Fibroblast of skin of scalp (primary cell): ENCODE data around the gene MYL11.

Experiments
- DNase-seq: peaks from one replicate; pipeline ENCODE4 v3.0.0-alpha.2; 2013

The MYL11 gene

GRCh38 chr16:30397056-30397455, 22.5 kb downstream of the MYL11 start:
- no peak for DNase-seq

DNA sequence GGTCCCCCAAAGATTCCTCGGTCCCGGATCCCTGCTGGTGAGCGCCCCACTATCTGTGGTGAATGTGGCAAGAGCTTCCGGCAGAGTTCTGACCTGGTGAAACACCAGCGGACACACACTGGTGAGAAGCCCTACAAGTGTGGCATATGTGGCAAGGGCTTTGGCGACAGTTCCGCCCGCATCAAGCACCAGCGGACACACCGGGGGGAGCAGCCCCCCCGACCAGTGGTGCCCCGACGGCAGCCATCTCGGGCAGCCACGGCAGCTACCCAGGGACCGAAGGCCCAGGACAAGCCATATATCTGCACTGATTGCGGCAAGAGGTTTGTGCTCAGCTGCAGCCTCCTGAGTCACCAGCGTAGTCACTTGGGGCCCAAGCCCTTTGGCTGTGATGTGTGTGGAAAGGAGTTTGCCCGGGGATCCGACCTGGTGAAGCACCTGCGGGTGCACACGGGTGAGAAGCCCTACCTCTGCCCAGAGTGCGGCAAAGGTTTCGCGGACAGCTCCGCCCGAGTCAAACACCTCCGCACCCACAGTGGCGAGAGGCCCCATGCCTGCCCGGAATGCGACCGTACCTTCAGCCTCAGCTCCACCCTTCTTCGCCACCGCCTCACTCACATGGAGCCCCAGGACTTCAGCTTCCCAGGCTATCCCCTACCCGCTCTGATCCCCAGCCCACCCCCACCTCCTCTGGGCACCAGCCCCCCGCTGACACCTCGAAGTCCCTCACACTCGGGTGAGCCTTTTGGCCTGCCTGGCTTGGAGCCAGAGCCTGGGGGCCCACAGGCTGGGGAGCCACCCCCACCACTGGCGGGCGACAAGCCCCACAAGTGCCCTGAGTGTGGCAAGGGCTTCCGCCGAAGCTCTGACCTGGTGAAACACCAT, 23.4 kb downstream of the MYL11 start:
- DNase-seq: no peak

GRCh38 chr16:30398661-30399434, 24.2 kb downstream of the MYL11 start:
- no peak for DNase-seq

DNA sequence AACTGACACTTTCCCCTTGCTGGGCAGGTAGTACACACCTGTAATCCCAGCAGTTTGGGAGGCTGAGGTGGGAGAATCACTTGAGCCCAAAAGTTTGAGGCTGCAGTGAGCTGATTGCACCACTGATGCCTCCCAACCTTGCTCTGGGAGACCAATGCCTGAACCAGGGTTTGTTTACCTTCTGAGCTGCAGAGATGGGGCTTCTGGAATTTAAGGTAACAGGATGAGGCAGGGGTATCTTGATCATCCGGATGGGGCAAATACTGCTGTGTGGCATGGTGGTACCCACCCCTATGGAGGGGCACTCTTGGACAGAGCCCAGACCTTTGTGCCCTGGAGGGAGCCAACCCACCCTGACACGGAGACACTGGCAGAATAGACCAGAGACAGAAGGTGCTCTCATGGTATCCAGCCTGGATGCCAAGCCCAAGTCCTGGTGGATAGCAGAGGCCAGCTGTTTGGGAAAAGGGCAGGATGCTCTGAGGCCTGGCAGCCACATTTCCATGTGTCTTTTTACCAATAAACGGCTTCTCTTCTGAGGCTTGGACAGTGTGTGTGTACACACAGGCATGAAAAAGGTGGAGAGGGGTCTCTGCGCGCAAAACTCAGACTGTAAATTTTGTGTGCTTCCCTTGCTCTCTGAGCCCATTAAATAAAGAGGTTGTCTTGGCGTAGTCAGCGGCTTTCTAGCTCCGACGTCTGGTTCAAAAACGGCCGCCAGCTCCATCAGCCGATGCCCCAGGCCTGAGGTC, 25.0 kb downstream of the MYL11 start:
- DNase-seq: peak; percentile 1

- no peak for DNase-seq
Observed at GRCh38 chr16:30401768-30402425, 27.3 kb downstream of the MYL11 start.

DNA sequence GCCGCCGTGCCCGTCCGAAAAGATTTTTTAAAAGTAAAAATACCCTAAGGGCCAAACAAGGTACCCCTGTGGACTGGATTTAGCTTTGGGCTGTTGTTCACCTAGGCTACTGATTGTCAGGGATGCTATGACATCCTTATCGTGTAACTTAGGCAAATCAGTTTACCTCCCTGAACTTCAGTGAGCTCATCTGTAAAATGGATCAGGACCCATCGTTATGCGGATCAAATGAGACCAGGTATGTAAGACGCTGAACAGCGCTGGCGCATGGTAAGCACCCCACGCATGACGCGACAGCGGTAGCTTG, 32.1 kb downstream of the MYL11 start:
- DNase-seq: no peak

DNA sequence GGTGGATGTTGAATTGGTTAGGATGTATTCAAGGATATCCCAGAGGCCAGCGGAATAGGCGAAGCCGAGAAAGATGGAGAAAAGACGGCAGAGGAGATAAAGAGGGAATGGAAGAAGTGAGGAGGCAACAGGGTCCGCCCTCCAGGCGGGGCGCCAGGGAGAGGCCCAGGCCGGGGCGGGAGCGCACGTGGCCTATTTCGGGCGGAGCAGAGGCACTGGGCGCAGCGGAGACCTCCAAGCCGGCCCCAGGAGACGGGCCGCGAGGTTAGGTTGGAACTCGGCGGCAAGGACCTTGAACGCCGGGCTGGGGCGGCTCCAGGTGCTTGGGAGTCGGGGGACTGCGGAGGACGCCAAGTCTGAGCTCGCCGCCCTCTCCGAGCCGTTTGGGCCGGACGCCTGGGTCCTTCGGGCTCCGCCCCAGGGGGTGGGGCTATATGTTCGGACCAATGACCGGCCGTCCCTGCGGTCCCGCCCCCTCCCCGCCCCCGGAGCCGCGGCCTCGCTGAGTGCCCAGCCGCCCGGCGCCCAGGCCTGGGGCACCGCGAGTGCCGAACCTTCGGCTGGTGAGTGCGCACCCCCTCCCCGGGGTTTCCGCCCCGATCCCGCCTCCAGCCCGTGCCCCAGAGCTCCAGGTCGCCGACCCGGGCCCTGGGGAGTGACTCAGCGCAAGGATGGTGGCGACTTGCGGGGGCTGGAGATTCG, 32.7 kb downstream of the MYL11 start, which contains the start of gene ZNF771:
Gene ZNF771 (plus strand): TSS at position 505 of the 702 bp plus-strand sequence. CDS start 448 bp downstream, outside the sequence.
- DNase-seq: peak; percentile 88

DNA sequence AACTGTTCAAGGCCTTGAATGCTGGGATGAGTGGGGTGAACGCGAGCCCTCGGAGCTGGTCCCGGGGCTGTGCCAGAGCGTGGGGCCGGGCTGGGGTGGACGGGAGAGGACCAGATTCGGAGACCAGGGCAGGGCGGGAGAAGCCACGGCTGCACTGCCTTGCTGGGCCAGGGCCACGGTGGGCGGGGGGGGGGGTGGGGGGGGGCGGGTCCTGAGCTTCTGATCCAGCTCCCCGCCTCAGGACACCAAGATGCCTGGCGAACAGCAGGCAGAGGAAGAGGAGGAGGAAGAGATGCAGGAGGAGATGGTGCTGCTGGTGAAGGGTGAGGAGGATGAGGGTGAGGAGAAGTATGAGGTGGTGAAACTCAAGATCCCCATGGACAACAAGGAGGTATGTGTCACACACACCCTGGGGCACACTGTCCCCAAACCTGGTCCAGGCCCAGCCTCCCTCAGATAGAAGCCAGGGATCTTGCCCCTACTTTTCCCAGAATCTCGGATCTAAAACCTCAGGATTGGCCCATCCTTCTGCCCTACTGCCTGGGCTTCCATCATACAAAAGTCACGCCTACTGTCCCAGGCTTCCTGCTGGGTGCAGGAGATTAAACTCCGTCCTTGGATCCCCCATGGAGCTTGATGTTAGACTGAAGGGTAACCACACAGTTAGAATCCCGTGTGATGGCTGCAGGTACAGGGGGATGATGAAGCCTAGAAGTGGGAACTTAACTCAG, 33.4 kb downstream of the MYL11 start:
- DNase-seq: peak; percentile 11

- peak; percentile 88 for DNase-seq
Observed at GRCh38 chr16:30409125-30410060, 34.8 kb downstream of the MYL11 start.

DNA sequence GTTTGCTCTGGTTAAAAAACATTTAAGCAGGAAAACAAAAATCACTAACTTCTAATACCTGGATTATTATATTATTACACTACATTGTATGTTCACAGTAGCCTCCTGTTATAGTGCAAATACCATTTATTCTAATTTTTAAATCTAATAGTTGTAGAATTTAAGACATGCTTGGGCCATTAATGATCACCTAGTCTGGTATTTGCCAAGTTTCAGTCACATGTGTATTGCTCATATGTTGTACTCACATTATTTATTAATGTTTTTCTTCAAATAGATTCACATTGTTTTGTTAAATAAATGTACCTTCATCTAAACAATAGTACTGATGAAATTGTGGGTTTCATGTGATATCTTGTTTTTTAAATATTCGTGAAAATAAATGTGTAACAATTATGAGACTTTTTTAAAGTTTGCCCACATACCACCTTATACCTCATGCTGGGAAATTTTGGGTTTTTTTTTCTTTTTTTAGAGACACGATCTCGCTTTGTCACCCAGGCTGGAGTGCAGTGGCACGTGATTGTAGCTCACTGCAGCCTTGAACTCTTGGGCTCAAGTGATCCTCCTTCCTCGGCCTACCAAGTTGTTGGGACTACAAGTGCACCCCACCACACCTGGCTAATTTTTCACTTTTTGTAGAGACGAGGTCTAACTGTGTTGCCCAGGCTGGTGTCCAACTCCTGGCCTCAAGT, 38.7 kb downstream of the MYL11 start:
- no peak for DNase-seq

DNA sequence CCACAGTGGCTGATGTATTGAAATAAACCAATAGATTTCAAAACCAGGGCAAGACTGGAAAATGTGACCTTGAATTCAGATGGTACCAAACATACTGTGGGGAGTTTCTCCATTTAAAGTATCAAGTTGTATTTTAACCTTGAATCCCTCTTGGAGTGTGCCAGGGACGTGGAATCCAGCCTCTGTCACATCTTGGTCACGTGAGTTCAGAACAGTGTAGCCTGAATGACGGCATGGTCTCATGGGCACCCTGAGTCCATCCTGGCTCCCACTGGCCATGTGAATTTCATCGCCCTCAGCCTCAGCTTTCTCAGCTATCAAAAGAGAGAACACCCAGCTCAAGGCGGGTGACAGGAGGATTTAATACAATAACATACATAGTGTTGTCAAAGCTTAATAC, 39.6 kb downstream of the MYL11 start:
- no peak for DNase-seq

- no peak for DNase-seq
Observed at GRCh38 chr16:30416047-30416603, 41.5 kb downstream of the MYL11 start.

DNA sequence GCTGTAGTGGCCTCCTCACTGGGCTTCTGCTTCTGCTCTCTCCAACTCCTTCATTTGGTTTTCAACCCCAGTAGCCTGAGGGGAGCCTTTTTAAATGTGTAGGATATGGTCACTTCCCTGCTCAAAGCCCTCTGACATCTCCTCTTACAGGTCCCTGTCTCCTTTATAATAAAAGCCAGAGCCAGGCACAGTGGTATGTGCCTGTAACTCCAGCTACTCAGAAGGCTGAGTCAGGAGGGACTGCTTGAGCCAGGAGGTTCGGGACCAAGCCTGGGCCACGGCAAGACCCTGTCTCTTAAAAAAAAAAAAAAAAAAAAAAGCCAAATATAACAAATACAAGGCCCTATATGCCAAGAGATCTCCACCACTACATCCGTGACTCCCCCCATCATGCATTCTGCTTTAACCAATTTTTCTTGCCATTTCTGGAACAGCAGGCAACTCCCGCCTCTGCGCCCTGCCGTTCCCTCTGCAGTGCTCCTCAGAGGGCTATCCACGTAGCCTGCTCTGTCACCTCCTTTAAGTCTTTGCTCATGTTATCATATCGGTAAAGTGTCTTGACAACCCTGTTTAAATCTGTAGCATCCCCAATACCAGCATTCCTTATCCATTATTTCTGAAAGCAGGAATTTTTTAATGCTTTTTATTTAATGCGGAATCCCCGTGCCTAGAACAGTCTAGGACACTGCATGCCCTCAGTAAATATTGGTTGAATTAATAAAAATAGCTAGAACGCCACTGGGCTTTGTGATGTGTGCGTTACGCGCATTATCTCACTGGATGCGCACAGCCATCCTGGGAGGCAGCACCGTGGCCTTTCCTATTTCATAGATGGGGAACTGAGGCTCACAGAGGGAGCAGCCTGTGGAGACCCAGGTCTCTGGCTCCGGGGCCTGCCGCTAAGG, 42.3 kb downstream of the MYL11 start:
- peak; percentile 2 for DNase-seq

DNA sequence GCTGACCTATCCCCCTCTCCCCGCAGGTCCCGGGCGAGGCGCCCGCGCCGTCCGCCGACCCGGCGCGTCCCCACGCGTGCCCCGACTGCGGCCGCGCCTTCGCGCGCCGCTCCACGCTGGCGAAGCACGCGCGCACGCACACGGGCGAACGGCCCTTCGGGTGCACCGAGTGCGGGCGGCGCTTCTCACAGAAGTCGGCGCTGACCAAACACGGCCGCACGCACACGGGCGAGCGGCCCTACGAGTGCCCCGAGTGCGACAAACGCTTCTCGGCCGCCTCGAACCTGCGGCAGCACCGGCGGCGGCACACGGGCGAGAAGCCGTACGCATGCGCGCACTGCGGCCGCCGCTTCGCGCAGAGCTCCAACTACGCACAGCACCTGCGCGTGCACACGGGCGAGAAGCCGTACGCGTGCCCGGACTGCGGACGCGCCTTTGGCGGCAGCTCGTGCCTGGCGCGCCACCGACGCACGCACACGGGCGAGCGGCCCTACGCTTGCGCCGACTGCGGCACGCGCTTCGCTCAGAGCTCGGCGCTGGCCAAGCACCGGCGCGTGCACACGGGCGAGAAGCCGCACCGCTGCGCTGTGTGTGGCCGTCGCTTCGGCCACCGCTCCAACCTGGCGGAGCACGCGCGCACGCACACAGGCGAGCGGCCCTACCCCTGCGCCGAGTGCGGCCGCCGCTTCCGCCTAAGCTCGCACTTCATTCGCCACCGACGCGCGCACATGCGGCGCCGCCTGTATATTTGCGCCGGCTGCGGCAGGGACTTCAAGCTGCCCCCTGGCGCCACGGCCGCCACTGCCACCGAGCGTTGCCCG, 43.1 kb downstream of the MYL11 start:
- peak; percentile 83 for DNase-seq

DNA sequence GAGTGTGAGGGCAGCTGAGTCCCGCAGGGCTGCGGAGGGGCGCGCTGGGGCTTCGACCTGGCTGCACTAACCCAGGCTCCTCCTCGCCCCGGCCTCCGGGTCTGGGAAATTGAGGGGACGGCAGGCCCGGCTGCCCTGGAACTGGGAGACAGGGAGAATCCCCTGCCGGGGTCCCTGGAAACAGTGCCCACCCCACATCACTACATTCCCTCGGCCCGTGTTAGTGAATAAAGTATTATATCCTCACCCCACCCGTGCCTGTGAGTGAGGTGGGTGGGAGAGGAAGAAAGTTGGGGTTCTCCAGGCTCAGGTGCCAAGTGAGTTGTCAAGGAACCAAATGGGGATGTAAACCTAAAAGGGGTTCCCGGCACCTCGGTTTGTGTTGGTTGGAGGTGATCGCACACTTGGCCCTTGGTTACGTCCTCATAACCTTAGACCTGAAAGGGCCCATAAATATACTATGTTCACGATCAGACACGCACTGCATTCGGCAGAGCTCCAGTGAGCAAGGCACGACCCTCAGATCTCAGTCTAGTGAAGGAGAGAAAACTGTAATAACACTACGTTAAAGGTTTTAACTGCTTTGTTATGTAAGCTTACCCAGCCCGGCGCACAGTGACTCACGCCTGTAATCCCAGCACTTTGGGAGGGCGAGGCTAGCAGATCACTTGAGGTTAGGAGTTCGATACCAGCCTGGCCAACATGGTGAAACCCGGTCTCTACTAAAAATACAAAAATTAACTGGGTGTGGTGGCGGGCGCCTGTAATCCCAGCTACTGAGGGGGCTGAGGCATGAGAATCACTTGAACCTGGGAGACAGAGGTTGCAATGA, 44.0 kb downstream of the MYL11 start:
- DNase-seq: no peak

DNA sequence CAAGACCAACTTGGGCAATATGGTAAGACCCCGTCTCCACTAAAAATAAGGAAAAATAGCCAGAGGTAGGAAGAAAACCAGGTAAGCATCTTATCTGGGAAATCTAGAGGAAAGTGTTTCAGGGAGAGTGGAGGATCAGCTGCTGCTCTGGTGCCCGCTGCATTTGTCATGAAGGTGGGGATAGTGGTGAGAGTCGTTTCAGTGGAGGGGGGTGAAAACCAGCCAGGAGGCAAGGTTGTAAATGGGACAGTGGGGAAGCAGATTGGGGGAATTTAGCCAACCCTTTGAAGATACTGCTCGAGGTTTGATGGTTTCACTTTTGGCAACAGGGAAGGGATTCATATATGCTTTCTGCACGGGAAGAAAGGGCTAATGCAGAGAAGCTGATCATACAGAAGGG, 46.4 kb downstream of the MYL11 start:
- no peak for DNase-seq
